ENCODE results near the gene RAB4B.
"Not testable (repeated sequence)": the region's sequence is repeated elsewhere in the genome, so short reads cannot be mapped to it uniquely, and the experiment has no call there.

Gene RAB4B

DNA sequence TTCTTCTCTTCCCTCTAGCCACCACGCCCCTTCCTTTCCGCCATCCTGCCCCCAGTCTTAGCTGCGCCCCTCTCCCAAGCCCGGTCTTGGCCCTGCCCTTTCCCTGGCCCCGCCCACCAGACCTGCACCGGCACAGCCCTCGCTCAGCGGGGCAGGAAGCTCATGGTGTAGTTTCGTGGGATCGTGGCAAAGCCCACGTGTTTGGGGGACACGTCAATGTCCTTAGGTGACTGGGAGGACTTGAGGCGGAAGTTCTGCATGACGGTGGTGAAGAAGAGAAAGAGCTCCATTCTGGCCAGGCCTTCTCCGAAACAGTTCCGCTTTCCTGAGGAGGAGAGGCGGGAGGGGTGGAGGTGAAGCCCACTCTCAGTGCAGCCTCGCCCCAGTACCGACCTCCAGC is 65.6 kb downstream of the RAB4B start:
- H3K4me3 ChIP-seq (ENCODE audit: low read depth, low read length): not testable (repeated sequence)

All from iPS-11a (cell line).